ENCODE measurements around the gene LMNA. TPM values are rescaled to one million over a fixed set of nuclear protein-coding genes. Genes with fewer than 3 reads are reported as not detected.

The LMNA gene
- total and polyA plus RNA-seq, 2 of the 4 experiments (the other 2 are of a cell fraction): 563 to 755 TPM

DNA sequence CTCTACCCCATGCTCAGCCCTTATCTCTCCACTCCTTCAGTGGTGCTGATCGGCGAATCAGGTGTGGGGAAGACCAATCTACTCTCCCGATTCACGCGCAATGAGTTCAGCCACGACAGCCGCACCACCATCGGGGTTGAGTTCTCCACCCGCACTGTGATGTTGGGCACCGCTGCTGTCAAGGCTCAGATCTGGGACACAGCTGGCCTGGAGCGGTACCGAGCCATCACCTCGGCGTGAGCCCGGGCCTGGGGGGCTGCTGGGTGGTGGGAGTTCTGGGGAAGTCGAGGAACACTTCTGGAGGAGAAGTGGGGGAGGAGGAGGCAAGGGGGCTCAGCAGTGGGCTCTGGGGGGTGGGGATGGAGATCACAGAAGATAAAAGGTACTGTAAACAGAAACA lies 48.6 kb upstream of the LMNA start:
- ATAC-seq (ENCODE audit: low read depth): no peak

More for the DNA sequence above, 48.6 kb upstream of the LMNA start:
- Histone ChIP-seq H2BK120ac (ENCODE audit: low read depth, low read length) (no peak overlapping the region), H3K4me1 (ENCODE audit: control insufficient read depth, insufficient read depth, low read length) (peaks cover 5% of the 10 kb centered on the region), H2AK5ac (ENCODE audit: low read depth, low read length) (no peak overlapping the region), H3K56ac (ENCODE audit: extremely low read depth, insufficient read depth, low read length) (no peak overlapping the region), H3K27ac (ENCODE audit: insufficient read depth, low read length) (no peak overlapping the region), H4K5ac (ENCODE audit: low read depth, low read length) (no peak overlapping the region), H3K4me2 (ENCODE audit: low read depth, low read length) (no peak overlapping the region), H2BK20ac (ENCODE audit: low read depth, low read length) (no peak overlapping the region), H3K23ac (ENCODE audit: low read depth, low read length) (no peak overlapping the region), H4K8ac (ENCODE audit: low read depth in 2 of 2, low read length in 2 of 2) (no peak overlapping the region), H4K91ac (ENCODE audit: insufficient read depth, low read depth, low read length) (no peak overlapping the region), H2AFZ (replicated peaks; ENCODE audit: low read length, poor library complexity) (peak overlapping the region; percentile 65), H3K9me1 (ENCODE audit: insufficient read depth, low read length) (peaks cover 2% of the 10 kb centered on the region; the same call in 1 of the 2 replicates), H3K18ac (ENCODE audit: low read depth, low read length) (no peak overlapping the region), H3K14ac (replicated peaks; ENCODE audit: low read depth, low read length) (no peak overlapping the region), H4K20me1 (ENCODE audit: insufficient read depth, low read length) (no peaks in the 10 kb centered on the region), H2BK15ac (ENCODE audit: low read depth, low read length) (no peak overlapping the region), H3K36me3 (ENCODE audit: control insufficient read depth, insufficient read depth, low read length) (no peaks in the 10 kb centered on the region), H2AK9ac (replicated peaks; ENCODE audit: low read depth, low read length, poor library complexity) (peak overlapping the region; percentile 29), H3K4ac (ENCODE audit: low read depth, low read length) (no peak overlapping the region), H3K79me1 (ENCODE audit: low read depth in 1 of 2, low read length in 2 of 2) (no peaks in the 10 kb centered on the region), H3K4me3 (ENCODE audit: insufficient read depth, low read depth, low read length) (no peak overlapping the region), H2BK5ac (ENCODE audit: low read depth, low read length, poor library complexity, severe bottlenecking) (no peak overlapping the region), H3K9ac (ENCODE audit: low read depth, low read length) (no peak overlapping the region), H3K27me3 (ENCODE audit: control insufficient read depth, insufficient read depth, low read length) (no peaks in the 10 kb centered on the region), H3K9me3 (ENCODE audit: control insufficient read depth, insufficient read depth, low read length) (no peaks in the 10 kb centered on the region)
- CTCF ChIA-PET: interaction anchor here (0.6 to 1.3 kb wide), 7 partner anchors 10 to 138 kb away, joined by 3 to 7 read pairs (median 5); no protein-coding TSS in a partner anchor
- DNase-seq: no peak
- dilution Hi-C loops (cut with HindIII; ENCODE audit: low sequenced_read_pairs, unreplicated experiment) (no loop called here), intact Hi-C loops (cut with micrococcal nuclease) (loop anchor here (1.0 kb wide), 2 partner anchors 40 to 128 kb away; no protein-coding TSS in a partner anchor), in situ Hi-C loops (cut with MboI; ENCODE audit: low sequenced_read_pairs) (loop anchor here (5.0 kb wide), 1 partner anchor 129 kb away; no protein-coding TSS in a partner anchor)
- no peak for TF ChIP-seq MAFK (IDR thresholded peaks at IDR 0.05; ENCODE audit: low read depth, low read length)
- TF ChIP-seq, protein P1, sequence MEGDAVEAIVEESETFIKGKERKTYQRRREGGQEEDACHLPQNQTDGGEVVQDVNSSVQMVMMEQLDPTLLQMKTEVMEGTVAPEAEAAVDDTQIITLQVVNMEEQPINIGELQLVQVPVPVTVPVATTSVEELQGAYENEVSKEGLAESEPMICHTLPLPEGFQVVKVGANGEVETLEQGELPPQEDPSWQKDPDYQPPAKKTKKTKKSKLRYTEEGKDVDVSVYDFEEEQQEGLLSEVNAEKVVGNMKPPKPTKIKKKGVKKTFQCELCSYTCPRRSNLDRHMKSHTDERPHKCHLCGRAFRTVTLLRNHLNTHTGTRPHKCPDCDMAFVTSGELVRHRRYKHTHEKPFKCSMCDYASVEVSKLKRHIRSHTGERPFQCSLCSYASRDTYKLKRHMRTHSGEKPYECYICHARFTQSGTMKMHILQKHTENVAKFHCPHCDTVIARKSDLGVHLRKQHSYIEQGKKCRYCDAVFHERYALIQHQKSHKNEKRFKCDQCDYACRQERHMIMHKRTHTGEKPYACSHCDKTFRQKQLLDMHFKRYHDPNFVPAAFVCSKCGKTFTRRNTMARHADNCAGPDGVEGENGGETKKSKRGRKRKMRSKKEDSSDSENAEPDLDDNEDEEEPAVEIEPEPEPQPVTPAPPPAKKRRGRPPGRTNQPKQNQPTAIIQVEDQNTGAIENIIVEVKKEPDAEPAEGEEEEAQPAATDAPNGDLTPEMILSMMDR (conservative IDR thresholded peaks at IDR 0.05; ENCODE audit: low read depth, low read length): no peak
- TF ChIP-seq MXI1 (IDR thresholded peaks at IDR 0.05; ENCODE audit: borderline replicate concordance, low read depth, low read length): no peak
- no peak for TF ChIP-seq CHD1 (IDR thresholded peaks at IDR 0.05; ENCODE audit: low read depth, low read length)
- no peak for TF ChIP-seq RCOR1 (IDR thresholded peaks at IDR 0.05; ENCODE audit: insufficient replicate concordance, low read length)
- TF ChIP-seq FOS (IDR thresholded peaks at IDR 0.05; ENCODE audit: low read depth, low read length): no peak
- no peak for TF ChIP-seq RFX5 (IDR thresholded peaks at IDR 0.05; ENCODE audit: low read depth, low read length)
- no peak for TF ChIP-seq NFE2L2 (IDR thresholded peaks at IDR 0.05; ENCODE audit: low read depth, low read length)
- no peak for TF ChIP-seq RAD21 (IDR thresholded peaks at IDR 0.05; ENCODE audit: low read length)
- TF ChIP-seq, protein P2, sequence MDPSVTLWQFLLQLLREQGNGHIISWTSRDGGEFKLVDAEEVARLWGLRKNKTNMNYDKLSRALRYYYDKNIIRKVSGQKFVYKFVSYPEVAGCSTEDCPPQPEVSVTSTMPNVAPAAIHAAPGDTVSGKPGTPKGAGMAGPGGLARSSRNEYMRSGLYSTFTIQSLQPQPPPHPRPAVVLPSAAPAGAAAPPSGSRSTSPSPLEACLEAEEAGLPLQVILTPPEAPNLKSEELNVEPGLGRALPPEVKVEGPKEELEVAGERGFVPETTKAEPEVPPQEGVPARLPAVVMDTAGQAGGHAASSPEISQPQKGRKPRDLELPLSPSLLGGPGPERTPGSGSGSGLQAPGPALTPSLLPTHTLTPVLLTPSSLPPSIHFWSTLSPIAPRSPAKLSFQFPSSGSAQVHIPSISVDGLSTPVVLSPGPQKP (IDR thresholded peaks at IDR 0.05; ENCODE audit: borderline replicate concordance, low read depth, low read length): no peak
- WGBS, 2 experiments (ENCODE audit: extremely low coverage in 2 of 2, insufficient read length in 1 of 2): 65% methylated on average over 10 of the region's 16 CpGs; no CpG with 5 or more reads in 1 of the 2 experiments
- POLR2A ChIA-PET (ENCODE audit: unreplicated experiment): no interaction called here
- no TSS peak for BruUV-seq (replicated peaks)
